GM12874 (cell line): Measurements from ENCODE around the gene MAGI3.

ENCODE experiments used
- TF ChIP-seq, protein P1 (sequence below): IDR thresholded peaks from 2 replicates; pipeline ENCODE4 v1.5.1; 2011; ENCODE audit warnings: low read depth, mild to moderate bottlenecking, control low read depth, low read length, moderate library complexity; ENCODE audit not compliant: insufficient read depth

Gene MAGI3

GRCh38 chr1:113453771-113454083, 63.4 kb downstream of the MAGI3 start:
- TF ChIP-seq, protein P1, sequence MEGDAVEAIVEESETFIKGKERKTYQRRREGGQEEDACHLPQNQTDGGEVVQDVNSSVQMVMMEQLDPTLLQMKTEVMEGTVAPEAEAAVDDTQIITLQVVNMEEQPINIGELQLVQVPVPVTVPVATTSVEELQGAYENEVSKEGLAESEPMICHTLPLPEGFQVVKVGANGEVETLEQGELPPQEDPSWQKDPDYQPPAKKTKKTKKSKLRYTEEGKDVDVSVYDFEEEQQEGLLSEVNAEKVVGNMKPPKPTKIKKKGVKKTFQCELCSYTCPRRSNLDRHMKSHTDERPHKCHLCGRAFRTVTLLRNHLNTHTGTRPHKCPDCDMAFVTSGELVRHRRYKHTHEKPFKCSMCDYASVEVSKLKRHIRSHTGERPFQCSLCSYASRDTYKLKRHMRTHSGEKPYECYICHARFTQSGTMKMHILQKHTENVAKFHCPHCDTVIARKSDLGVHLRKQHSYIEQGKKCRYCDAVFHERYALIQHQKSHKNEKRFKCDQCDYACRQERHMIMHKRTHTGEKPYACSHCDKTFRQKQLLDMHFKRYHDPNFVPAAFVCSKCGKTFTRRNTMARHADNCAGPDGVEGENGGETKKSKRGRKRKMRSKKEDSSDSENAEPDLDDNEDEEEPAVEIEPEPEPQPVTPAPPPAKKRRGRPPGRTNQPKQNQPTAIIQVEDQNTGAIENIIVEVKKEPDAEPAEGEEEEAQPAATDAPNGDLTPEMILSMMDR, result no peak

- TF ChIP-seq, protein P1, result no peak
Observed at GRCh38 chr1:113455374-113455773, 65.1 kb downstream of the MAGI3 start.

GRCh38 chr1:113456967-113457366, 66.7 kb downstream of the MAGI3 start:
- TF ChIP-seq, protein P1, result no peak

DNA sequence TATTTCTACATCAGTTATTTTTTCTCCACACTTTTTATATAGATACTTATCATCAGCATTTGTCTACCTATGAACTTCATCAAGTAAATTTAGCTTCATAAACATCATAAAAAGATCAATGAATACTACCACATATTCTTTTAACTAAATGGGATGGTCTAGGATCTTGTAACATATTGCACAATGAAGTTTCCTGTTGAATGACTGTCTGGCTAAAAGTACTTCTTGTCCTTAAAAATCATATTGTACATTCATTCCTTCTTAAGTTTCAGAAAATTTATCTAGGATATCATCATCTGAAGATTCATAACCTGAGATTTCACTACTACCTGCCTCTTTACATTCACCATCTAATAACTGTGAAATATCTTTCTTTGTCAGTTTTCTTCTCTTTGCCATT, 69.0 kb downstream of the MAGI3 start:
- TF ChIP-seq, protein P1, result no peak

GRCh38 chr1:113467991-113468390, 77.7 kb downstream of the MAGI3 start:
- TF ChIP-seq, protein P1, result no peak

- TF ChIP-seq, protein P1, result no peak
Observed at GRCh38 chr1:113479713-113480676, 89.7 kb downstream of the MAGI3 start.

DNA sequence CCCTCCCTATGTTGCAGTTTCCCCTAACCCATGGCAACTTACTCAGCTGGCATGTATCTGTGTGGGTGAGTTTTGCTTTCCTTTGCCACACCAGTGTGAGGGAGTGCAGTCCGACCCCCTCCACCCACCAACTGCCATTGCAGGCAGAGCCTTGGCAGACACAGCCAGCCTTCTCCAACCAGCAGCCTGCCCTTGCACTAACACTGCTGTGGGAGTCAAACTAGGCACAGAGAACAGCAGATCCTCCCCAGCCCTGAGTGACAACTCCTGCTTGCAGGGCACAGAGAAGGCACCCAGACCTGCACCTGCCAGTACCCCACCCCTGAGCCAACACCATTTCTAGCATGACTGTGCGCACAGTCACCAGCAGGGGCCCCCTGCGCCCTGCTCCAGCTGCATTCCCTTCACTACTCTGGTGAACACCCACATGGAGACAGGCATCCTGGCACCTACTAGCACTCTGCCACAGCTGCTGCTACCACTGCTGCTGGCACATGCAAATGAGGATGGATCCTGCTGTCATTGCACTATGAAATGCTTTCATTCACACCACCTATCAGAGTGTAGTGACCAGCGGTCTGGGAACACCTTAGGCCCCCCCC, 98.4 kb downstream of the MAGI3 start:
- TF ChIP-seq, protein P1, result 0 out of 2 replicates have a peak, but pooled peaks have one; percentile 4
